SK-N-SH (cell line): ENCODE results near the gene ARR3.

Experiments used
- CTCF ChIP-seq: fragments of 200-600 bp; sonication (generic); IDR thresholded peaks from 2 replicates; pipeline ENCODE4 v1.6.1; 2017; ENCODE audit warnings: antibody characterized with exemption, mild to moderate bottlenecking, moderate library complexity
- EZH2phosphoT487 ChIP-seq: fragments of 200-600 bp; sonication (generic); IDR thresholded peaks from 2 replicates; pipeline ENCODE4 v1.6.1; 2017; ENCODE audit warnings: low read depth, mixed run types, mild to moderate bottlenecking, antibody characterized with exemption, moderate library complexity, borderline replicate concordance
- MAX ChIP-seq: IDR thresholded peaks from 2 replicates; pipeline ENCODE4 v1.4.0; 2012; ENCODE audit warnings: low read depth
- POLR2AphosphoS5 ChIP-seq: IDR thresholded peaks from 2 replicates; pipeline ENCODE4 v1.6.1; 2012; ENCODE audit warnings: low read depth, low read length
- REST ChIP-seq: IDR thresholded peaks from 2 replicates; pipeline ENCODE4 v1.6.1; 2012; ENCODE audit warnings: mild to moderate bottlenecking, low read depth, low read length, moderate library complexity
- SMC3 ChIP-seq: IDR thresholded peaks from 2 replicates; pipeline ENCODE4 v1.6.1; 2012; ENCODE audit warnings: low read depth, low read length, improper control_type of control experiment
- TCF12 ChIP-seq: IDR thresholded peaks from 2 replicates; pipeline ENCODE4 v1.4.0; 2012
- USF1 ChIP-seq: IDR thresholded peaks from 2 replicates; pipeline ENCODE4 v1.4.0; 2012; ENCODE audit warnings: low read depth, borderline replicate concordance
- USF2 ChIP-seq: fragments of 150-350 bp; IDR thresholded peaks from 2 replicates; pipeline ENCODE4 v1.6.1; 2017; ENCODE audit warnings: antibody characterized with exemption, low read length, low read depth, borderline replicate concordance

GRCh38 chrX:70289168-70289792, 21.1 kb downstream of the ARR3 start:
- TF ChIP-seq CTCF, result no peak
- TF ChIP-seq EZH2phosphoT487, result no peak
- no peak for TF ChIP-seq REST
- no peak for TF ChIP-seq MAX
- no peak for TF ChIP-seq SMC3
- TF ChIP-seq USF2, result no peak
- no peak for TF ChIP-seq USF1
- TF ChIP-seq POLR2AphosphoS5, result no peak
- no peak for TF ChIP-seq TCF12
